BJ (cell line): ENCODE data around the gene CHCHD6. TPM values are rescaled to one million over a fixed set of nuclear protein-coding genes. Genes with fewer than 3 reads are reported as not detected.
A peak's percentile ranks its signal among the peaks of the same experiment; 100 is the strongest.

Experiments
- CTCF ChIA-PET: fragments of 350-600 bp; formaldehyde crosslinking; extraction: SDS; loops from one replicate; lab custom pipeline; 2021; ENCODE audit warnings: antibody characterized with exemption, inconsistent platforms; lab: Yijun Ruan, JAX
- POLR2A ChIA-PET: fragments of 300-600 bp; sonication (Branson Sonifier 250); formaldehyde crosslinking; extraction: SDS; loops from one replicate; lab custom pipeline; 2021; ENCODE audit warnings: antibody characterized with exemption; lab: Charles Lee
- DNase-seq: peaks from one replicate; pipeline ENCODE4 v3.0.0-alpha.2; 2011; ENCODE audit warnings: low read depth
- H3K27me3 ChIP-seq: 2 replicates; pipeline ENCODE4 v1.6.0; 2011; ENCODE audit warnings: low read length; ENCODE audit not compliant: control insufficient read depth, insufficient read depth
- H3K36me3 ChIP-seq: 2 replicates; pipeline ENCODE4 v1.5.1; 2011; ENCODE audit warnings: low read length; ENCODE audit not compliant: control insufficient read depth, insufficient read depth
- H3K4me3 ChIP-seq: 2 replicates; pipeline ENCODE4 v1.5.1; 2011; ENCODE audit warnings: low read depth, mild to moderate bottlenecking, control low read depth, low read length
- polyA plus RNA-seq: library from polyadenylated mRNA; depleted of rRNA; stranded (reverse); fragments of >200 nt; gene quantifications from 2 replicates; pipeline ENCODE4 v1.2.3, GENCODE V29; 2011
- TF ChIP-seq, protein P1 (sequence below): IDR thresholded peaks from 2 replicates; pipeline ENCODE4 v1.5.1; 2011; ENCODE audit warnings: low read depth, mild to moderate bottlenecking, control low read depth, inconsistent platforms, low read length, moderate library complexity; ENCODE audit not compliant: insufficient read depth

CHCHD6 gene
- polyA plus RNA-seq, 1 experiment: 23.7 TPM

DNA sequence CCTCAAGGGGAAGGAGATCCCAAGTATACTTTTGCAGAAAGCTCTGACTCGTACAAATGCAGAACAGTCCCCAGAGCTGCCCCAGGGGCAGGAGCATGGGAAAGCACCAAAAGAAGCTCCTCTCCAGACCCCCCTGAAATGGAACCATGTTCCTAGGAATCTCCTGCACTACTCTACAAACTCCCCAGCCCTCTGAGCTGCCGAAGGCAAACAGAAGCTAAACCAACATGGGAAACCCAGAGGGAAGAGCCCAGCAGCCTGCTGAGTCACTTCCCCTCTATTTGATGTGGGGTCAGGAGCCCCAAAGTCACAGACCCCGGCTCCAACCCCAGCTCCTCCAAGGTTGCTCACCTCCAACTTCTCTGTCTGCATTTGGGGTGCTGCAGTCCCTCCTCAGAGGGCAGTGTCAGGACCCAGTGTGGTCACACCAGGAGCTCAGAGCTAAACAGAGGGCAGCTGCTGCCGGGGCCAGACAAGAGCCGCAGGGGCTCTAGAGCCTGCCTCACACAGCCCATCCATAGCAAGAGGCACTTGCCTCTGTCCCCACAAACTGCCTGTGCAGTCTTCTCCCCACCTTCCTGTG lies 275.1 kb downstream of the CHCHD6 start:
- no peak overlapping the region for H3K4me3 ChIP-seq
- POLR2A ChIA-PET: no interaction called here
- H3K27me3 ChIP-seq: no peaks in the 10 kb centered on the region
- CTCF ChIA-PET: interaction anchor here (0.9 to 7.2 kb wide), 5 partner anchors 9 to 299 kb away, joined by 3 to 81 read pairs (median 4); no protein-coding TSS in a partner anchor
- TF ChIP-seq, protein P1, sequence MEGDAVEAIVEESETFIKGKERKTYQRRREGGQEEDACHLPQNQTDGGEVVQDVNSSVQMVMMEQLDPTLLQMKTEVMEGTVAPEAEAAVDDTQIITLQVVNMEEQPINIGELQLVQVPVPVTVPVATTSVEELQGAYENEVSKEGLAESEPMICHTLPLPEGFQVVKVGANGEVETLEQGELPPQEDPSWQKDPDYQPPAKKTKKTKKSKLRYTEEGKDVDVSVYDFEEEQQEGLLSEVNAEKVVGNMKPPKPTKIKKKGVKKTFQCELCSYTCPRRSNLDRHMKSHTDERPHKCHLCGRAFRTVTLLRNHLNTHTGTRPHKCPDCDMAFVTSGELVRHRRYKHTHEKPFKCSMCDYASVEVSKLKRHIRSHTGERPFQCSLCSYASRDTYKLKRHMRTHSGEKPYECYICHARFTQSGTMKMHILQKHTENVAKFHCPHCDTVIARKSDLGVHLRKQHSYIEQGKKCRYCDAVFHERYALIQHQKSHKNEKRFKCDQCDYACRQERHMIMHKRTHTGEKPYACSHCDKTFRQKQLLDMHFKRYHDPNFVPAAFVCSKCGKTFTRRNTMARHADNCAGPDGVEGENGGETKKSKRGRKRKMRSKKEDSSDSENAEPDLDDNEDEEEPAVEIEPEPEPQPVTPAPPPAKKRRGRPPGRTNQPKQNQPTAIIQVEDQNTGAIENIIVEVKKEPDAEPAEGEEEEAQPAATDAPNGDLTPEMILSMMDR: no peak
- DNase-seq: no peak
- no peaks in the 10 kb centered on the region for H3K36me3 ChIP-seq

DNA sequence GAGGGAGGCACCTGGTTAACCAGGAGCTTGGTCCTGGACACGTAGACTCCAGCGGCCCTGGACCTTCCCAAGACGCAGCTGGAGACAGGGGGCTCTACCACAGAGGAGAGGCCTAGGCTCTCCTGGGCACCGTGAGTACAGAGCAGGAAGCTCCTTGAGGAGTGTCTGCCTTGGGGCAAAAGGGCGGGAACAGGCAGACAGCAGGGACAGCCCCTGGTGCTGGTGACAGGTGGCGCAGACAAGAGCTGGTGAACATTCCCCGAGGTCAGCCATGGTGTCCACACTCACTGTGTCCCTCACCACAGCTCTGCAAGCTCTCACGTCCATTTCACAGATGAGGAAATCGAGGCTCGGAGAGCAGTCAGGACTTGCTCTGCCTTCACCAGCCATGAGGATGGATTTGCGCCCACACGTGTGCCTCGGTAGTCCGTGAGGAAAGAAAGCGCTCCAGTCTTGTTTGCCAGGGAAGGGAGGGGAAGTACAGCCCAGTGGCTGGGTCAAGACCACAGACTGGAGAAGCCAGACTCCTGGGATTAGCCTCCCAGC lies 276.3 kb downstream of the CHCHD6 start:
- no peak for DNase-seq
- TF ChIP-seq, protein P1: no peak
- ChIA-PET CTCF (interaction anchor here (7.2 kb wide), 1 partner anchor 226 kb away, joined by 81 read pairs; no protein-coding TSS in a partner anchor), POLR2A (interaction anchor here (0.7 kb wide), 1 partner anchor 8 kb away, joined by 3 read pairs; no protein-coding TSS in a partner anchor)
- Histone ChIP-seq H3K27me3 (no peaks in the 10 kb centered on the region), H3K4me3 (no peak overlapping the region), H3K36me3 (no peaks in the 10 kb centered on the region)

DNA sequence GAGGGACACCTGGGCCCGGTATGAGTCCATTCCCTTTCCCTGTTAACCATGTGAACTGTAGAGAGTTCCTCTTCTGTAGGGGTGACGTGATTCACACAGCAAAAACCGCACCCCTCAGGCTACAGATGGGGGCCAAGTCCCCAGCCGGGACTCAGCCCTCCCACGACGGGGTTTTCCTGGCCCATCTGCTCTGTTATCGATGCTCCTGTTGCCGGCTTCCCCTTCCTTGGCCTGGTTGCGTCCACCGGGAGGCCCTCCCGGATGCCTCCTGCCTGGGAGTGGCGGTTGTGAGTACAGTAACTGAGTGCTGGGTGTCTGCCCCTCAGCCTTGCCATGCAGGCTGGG lies 278.1 kb downstream of the CHCHD6 start:
- H3K36me3 ChIP-seq: peaks cover 2% of the 10 kb centered on the region; the same call in 1 of the 2 replicates
- DNase-seq: no peak
- CTCF ChIA-PET: interaction anchor here (0.6 to 7.2 kb wide), 25 partner anchors 9 to 565 kb away, joined by 3 to 81 read pairs (median 4); no protein-coding TSS in a partner anchor
- POLR2A ChIA-PET: no interaction called here
- TF ChIP-seq, protein P1: no peak
- peak overlapping the region; percentile 53 for H3K4me3 ChIP-seq
- H3K27me3 ChIP-seq: no peaks in the 10 kb centered on the region

DNA sequence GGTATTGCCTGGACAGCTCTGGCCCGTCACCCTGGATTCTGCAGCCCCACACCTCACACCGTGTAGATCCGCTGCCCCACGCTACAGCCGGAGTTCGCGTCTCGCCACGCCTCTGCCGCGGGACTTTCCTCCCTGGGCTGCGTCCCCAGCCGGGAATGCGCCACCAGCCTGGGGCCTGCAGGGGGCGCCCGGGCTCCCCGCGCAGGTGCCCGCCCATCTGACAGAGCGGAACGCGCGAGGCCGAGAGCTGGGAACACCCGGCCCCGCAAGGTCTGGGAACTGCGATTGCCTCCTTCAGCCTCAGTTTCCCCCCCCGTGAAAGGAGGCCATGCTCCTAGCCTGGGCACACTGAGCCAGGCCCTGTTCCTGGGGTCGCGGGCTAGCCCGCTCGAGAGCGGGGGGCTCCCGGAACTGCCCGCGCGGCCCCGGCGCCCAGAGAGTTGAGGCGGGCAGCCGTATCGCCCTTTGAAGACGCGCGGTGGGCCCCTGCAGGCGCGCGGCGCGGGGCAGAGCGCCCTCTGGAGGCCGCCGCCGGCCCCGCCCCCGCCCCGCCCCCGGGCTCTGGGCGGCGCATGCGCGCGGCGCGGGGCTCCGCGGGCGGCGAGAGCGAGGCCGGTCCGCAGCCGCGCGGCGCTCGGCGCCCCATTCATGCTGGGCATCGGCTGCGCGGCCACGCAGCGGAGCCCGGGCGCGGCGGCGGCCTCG lies 278.6 kb downstream of the CHCHD6 start, which contains the start of gene PLXNA1:
Gene PLXNA1 (plus strand): TSS at position 645 of the 705 bp plus-strand sequence. CDS start 5,479 bp downstream, outside the sequence.
- ChIA-PET POLR2A (interaction anchor here (0.5 to 0.7 kb wide), 2 partner anchors 209 to 230 kb away, joined by 3 to 5 read pairs; no protein-coding TSS in a partner anchor), CTCF (interaction anchor here (0.6 to 7.2 kb wide), 25 partner anchors 9 to 564 kb away, joined by 3 to 81 read pairs (median 4); no protein-coding TSS in a partner anchor)
- no peak for DNase-seq
- peak within 1 kb of the TSS; percentile 83 for H3K4me3 ChIP-seq
- H3K27me3 ChIP-seq: no peaks in the 10 kb centered on the region
- H3K36me3 ChIP-seq: peaks cover 2% of the 10 kb centered on the region; the same call in 1 of the 2 replicates
- TF ChIP-seq, protein P1: peak; percentile 92

DNA sequence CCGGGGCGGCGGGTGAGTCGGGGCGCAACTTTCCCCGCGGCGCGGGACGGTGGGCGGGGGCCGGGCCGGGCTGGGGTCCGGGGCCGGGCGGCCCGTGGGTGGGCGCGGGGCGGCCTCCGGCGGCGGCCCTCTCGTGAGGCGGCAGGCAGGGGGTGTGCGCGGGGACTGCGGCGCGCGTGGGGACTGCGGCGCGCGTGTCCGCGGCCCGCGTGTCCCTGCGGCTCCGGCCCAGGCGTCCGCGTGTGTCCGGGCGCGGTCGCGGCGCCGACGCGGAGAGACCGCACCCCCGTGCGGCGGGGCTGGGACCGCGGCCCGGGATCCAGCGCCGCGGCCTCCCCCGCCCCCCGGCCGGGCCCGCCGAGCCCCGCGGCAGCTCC lies 279.2 kb downstream of the CHCHD6 start:
- ChIA-PET CTCF (interaction anchor here (0.8 to 7.2 kb wide), 10 partner anchors 15 to 304 kb away, joined by 3 to 81 read pairs (median 4); no protein-coding TSS in a partner anchor), POLR2A (interaction anchor here (0.5 kb wide), 1 partner anchor 209 kb away, joined by 3 read pairs; no protein-coding TSS in a partner anchor)

More for the DNA sequence above, 279.2 kb downstream of the CHCHD6 start:
- H3K27me3 ChIP-seq: no peaks in the 10 kb centered on the region
- H3K36me3 ChIP-seq: peaks cover 4% of the 10 kb centered on the region
- H3K4me3 ChIP-seq: peak overlapping the region; percentile 83
- DNase-seq: no peak
- TF ChIP-seq, protein P1: no peak
